ENCODE results near the gene SVIL.

DNA sequence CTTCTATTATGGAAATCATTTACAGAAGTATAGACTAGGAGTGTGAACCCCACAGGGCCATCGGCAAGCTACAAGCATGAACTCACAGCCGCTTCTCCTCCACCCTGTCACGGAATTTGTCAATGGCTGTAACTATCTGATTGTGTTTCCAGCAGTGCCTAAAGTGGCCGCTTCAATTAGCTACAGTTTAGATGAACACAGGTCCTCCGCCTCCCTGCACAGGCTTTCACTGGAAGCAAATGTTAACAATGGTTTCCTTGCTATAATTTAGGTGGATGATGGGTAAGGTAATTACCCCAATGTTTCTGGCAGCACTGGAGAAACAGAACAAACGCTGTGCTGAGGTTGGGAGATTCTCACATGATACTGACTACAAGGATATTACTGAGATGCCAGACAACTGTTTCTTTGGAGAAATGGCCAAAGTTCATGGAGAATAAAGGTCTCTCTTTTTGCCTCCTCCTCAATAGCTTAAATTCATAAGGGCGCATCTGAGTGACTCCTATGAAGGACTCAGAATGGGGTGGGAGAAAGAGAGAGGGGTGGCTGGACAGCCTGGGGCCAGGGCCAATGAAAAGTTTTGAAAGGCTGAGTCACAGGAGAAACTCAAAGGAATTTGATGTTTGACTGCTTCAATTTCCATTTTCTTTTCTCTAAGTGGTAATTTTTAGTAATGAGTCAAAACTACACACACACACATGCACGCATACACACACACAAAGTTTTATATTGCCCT is 78.9 kb downstream of the SVIL start:
- TF ChIP-seq, protein P1, sequence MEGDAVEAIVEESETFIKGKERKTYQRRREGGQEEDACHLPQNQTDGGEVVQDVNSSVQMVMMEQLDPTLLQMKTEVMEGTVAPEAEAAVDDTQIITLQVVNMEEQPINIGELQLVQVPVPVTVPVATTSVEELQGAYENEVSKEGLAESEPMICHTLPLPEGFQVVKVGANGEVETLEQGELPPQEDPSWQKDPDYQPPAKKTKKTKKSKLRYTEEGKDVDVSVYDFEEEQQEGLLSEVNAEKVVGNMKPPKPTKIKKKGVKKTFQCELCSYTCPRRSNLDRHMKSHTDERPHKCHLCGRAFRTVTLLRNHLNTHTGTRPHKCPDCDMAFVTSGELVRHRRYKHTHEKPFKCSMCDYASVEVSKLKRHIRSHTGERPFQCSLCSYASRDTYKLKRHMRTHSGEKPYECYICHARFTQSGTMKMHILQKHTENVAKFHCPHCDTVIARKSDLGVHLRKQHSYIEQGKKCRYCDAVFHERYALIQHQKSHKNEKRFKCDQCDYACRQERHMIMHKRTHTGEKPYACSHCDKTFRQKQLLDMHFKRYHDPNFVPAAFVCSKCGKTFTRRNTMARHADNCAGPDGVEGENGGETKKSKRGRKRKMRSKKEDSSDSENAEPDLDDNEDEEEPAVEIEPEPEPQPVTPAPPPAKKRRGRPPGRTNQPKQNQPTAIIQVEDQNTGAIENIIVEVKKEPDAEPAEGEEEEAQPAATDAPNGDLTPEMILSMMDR (IDR thresholded peaks at IDR 0.05; ENCODE audit: poor library complexity, severe bottlenecking) = no peak
- TF ChIP-seq EP300 (conservative IDR thresholded peaks at IDR 0.05; ENCODE audit: poor library complexity, severe bottlenecking) (no peak), POLR2AphosphoS5 (IDR thresholded peaks at IDR 0.05) (no peak), EZH2 (IDR thresholded peaks at IDR 0.05; ENCODE audit: borderline replicate concordance, insufficient read depth, low read length, poor library complexity, severe bottlenecking) (no peak)
- TF ChIP-seq, protein P2, sequence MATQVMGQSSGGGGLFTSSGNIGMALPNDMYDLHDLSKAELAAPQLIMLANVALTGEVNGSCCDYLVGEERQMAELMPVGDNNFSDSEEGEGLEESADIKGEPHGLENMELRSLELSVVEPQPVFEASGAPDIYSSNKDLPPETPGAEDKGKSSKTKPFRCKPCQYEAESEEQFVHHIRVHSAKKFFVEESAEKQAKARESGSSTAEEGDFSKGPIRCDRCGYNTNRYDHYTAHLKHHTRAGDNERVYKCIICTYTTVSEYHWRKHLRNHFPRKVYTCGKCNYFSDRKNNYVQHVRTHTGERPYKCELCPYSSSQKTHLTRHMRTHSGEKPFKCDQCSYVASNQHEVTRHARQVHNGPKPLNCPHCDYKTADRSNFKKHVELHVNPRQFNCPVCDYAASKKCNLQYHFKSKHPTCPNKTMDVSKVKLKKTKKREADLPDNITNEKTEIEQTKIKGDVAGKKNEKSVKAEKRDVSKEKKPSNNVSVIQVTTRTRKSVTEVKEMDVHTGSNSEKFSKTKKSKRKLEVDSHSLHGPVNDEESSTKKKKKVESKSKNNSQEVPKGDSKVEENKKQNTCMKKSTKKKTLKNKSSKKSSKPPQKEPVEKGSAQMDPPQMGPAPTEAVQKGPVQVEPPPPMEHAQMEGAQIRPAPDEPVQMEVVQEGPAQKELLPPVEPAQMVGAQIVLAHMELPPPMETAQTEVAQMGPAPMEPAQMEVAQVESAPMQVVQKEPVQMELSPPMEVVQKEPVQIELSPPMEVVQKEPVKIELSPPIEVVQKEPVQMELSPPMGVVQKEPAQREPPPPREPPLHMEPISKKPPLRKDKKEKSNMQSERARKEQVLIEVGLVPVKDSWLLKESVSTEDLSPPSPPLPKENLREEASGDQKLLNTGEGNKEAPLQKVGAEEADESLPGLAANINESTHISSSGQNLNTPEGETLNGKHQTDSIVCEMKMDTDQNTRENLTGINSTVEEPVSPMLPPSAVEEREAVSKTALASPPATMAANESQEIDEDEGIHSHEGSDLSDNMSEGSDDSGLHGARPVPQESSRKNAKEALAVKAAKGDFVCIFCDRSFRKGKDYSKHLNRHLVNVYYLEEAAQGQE (IDR thresholded peaks at IDR 0.05; ENCODE audit: borderline replicate concordance) = no peak
